AG09319 (cell line): ENCODE data around the gene DDX50.

Experiments used
- DNase-seq: peaks from one replicate; pipeline ENCODE4 v3.0.0-alpha.2; 2010; ENCODE audit warnings: low read depth; ENCODE audit errors: extremely low read depth
- TF ChIP-seq, protein P1 (sequence below): IDR thresholded peaks from 2 replicates; pipeline ENCODE4 v1.5.1; 2011; ENCODE audit warnings: low read depth, mild to moderate bottlenecking, inconsistent platforms, low read length, moderate library complexity

DDX50 gene

DNA sequence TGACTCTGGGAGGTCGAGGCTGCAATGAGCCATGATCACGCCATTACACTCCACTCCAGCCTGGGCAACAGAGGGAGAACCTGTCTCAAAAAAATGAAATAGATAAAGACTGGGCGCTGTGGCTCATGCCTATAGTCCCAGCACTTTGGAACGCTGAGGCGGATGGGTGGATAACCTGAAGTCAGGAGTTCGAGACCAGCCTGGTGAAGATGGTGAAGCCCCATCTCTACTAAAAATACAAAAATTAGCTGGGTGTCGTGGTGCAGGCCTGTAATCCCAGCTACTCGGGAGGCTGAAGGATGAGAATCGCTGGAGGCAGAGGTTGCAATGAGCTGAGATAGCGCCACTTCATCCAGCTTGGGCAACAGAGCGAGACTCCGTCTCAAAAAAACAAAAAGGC is 53.8 kb downstream of the DDX50 start:
- DNase-seq = no peak
- TF ChIP-seq, protein P1, sequence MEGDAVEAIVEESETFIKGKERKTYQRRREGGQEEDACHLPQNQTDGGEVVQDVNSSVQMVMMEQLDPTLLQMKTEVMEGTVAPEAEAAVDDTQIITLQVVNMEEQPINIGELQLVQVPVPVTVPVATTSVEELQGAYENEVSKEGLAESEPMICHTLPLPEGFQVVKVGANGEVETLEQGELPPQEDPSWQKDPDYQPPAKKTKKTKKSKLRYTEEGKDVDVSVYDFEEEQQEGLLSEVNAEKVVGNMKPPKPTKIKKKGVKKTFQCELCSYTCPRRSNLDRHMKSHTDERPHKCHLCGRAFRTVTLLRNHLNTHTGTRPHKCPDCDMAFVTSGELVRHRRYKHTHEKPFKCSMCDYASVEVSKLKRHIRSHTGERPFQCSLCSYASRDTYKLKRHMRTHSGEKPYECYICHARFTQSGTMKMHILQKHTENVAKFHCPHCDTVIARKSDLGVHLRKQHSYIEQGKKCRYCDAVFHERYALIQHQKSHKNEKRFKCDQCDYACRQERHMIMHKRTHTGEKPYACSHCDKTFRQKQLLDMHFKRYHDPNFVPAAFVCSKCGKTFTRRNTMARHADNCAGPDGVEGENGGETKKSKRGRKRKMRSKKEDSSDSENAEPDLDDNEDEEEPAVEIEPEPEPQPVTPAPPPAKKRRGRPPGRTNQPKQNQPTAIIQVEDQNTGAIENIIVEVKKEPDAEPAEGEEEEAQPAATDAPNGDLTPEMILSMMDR = no peak

DNA sequence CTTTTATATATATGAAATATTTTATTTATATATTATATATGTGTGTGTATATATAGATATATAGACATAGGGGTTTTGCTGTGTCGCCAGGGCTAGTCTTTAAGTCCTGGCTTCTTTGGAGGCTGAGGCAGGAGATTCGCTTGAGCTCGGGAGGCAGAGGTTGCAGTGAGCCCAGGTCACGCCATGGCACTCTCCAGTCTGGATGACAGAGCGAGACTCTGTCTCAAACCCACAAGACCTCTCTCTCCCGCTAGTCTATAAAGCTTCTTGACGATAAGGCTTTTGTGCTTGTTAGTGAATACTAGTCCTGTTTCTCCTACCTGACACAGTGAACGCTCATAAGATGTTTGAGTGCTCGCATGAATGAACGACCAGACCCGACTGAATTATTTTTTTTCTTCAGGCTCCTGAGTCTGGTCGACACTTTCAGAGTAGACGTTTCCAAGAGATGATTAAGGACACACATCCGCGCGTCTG is 54.3 kb downstream of the DDX50 start:
- no peak for DNase-seq
- TF ChIP-seq, protein P1 = no peak

DNA sequence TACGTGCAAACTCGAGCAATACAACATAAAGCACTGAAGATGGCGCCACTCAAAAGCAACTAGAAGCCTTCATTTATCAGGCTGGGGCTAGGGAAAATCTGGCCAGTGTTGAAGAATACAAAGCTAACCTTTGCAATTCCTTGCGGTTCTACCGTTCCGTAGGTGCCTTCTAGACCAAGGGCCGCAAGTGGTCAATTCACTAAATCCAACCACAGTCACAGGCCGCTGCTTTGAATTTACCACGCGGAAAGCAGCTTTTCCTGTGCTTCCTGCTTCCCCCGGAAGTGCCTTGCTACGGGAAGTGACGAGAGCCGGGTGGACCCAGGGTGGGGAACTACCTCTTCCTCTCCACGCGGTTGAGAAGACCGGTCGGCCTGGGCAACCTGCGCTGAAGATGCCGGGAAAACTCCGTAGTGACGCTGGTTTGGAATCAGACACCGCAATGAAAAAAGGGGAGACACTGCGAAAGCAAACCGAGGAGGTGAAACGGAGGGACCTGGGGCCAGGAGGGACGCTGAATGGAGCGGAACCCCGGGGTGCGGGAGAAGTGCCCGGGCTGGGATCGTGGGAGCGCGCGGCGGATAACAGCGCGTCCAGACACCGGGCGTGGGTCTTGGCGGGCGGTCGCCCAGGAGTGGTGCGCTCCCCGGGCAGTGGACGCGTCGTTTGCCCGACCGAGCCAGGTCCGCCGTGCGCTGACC is 54.9 kb downstream of the DDX50 start, which contains the start of gene DDX21:
Gene DDX21 (plus strand): TSS at position 339 of the 701 bp plus-strand sequence. CDS start 56 bp downstream, at position 395.
- peak; percentile 69 for DNase-seq
- TF ChIP-seq, protein P1 = peak; percentile 63

DNA sequence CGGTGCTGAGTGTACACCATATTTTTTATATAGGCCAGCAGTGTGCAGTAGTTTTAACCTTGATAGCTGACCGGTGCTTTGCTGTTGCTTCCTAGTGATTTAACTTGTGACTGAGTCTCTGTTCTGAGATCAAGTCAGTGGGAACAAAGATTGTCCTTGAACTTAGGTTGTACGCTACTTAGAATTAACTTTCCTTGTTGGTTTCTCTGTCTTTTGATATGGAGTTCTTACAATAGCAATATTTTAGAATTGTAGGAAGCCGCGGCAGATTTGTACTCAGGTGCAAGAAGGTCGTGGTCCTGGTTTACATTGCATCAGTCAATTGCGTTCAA is 56.1 kb downstream of the DDX50 start:
- DNase-seq = no peak
- TF ChIP-seq, protein P1 = no peak

DNA sequence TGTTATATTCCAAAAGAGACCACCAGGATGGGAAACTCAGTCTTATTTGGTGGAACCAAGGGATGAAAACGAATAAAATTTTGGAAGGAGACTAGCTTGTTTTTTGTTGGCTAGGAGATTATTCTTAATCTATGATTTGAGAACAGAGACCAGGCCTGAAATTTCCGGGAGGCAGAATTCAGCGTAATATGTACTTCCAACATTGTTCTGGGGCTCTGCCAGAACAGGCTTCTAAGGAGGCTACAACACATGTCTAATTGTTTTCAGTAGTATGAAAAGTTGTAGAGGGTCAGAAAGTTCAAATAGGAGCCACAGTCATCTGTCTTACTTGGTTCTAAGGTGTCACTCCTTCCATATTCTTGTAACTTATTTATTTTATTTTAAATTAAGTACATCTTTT is 56.5 kb downstream of the DDX50 start:
- TF ChIP-seq, protein P1 = no peak
- DNase-seq = no peak

DNA sequence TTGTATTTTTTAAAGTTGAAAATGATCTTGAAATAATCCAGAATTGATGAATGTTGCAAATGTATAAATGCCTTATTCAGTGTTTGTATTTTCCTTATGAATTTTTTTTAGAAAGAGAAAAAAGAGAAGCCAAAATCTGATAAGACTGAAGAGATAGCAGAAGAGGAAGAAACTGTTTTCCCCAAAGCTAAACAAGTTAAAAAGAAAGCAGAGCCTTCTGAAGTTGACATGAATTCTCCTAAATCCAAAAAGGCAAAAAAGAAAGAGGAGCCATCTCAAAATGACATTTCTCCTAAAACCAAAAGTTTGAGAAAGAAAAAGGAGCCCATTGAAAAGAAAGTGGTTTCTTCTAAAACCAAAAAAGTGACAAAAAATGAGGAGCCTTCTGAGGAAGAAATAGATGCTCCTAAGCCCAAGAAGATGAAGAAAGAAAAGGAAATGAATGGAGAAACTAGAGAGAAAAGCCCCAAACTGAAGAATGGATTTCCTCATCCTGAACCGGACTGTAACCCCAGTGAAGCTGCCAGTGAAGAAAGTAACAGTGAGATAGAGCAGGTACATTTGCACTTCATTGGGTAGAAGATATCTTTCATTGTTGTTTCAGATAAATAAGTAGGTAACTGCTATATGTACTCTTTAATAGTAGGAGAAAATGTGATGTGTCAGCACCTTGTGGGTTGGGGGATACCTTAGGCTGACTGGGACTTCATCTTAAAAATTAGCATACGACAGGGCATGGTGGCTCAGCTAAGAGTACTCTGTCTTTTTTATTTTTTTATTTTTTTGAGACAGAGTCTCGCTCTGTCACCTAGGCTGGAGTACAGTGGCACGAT is 58.8 kb downstream of the DDX50 start:
- TF ChIP-seq, protein P1 = no peak
- no peak for DNase-seq

DNA sequence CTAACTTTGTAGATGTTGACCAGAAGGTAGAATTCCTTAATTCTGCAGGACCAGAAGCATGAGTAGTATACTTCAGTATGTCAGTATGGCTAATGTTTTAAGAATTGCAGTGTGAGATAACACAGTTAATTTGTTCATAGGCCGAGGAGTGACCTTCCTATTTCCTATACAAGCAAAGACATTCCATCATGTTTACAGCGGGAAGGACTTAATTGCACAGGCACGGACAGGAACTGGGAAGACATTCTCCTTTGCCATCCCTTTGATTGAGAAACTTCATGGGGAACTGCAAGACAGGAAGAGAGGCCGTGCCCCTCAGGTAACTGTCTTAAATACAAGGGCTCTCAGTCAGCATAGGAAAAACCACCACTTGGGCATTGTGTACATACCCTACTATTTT is 62.0 kb downstream of the DDX50 start:
- DNase-seq = no peak
- TF ChIP-seq, protein P1 = no peak
